ENCODE data around the gene CAMK1D. TPM values are rescaled to one million over a fixed set of nuclear protein-coding genes. Genes with fewer than 3 reads are reported as not detected.

Gene CAMK1D
- total and polyA plus RNA-seq, 2 of the 8 experiments (the other 6 are each of a cell fraction or from before 2014, with no cell fraction given), result 3.5 to 10.6 TPM

GRCh38 chr10:12781976-12782375, 432.6 kb downstream of the CAMK1D start:
- H3K56ac ChIP-seq (replicated peaks; ENCODE audit: insufficient read length, low read depth, low read length), result no peak overlapping the region
- no peak overlapping the region for H2BK20ac ChIP-seq (ENCODE audit: low read length)

More at GRCh38 chr10:12781976-12782375, 432.6 kb downstream of the CAMK1D start:
- DNase-seq (ENCODE audit: low read depth in 1 of 2, low spot score in 2 of 2) (no peak), FAIRE-seq (no peak)
- ChIA-PET CTCF (ENCODE audit: partially characterized antibody) (interaction anchor here (0.7 to 4.7 kb wide), 50 partner anchors 8 to 444 kb away, joined by 3 to 29 read pairs (median 5); partner anchors contain the start of gene OPTN), POLR2A (ENCODE audit: partially characterized antibody) (no interaction called here)
- no peak overlapping the region for H2AK5ac ChIP-seq (ENCODE audit: low read depth, low read length)
- H3K23ac ChIP-seq (ENCODE audit: insufficient read length), result no peak overlapping the region
- H4K20me1 ChIP-seq (replicated peaks in 1 of 2; ENCODE audit: control insufficient read depth in 1 of 2, insufficient read depth in 2 of 2, low read length in 2 of 2), result no peaks in the 10 kb centered on the region
- H2BK5ac ChIP-seq (ENCODE audit: low read depth, low read length), result no peak overlapping the region
- H3K4ac ChIP-seq (replicated peaks; ENCODE audit: insufficient read length, low read depth, low read length), result no peak overlapping the region
- H3K14ac ChIP-seq (ENCODE audit: insufficient read length), result no peak overlapping the region
- no peak overlapping the region for H4K91ac ChIP-seq (replicated peaks; ENCODE audit: insufficient read length, low read length)
- no peak overlapping the region for H3K27ac ChIP-seq (ENCODE audit: low read depth, low read length)
- H3K18ac ChIP-seq (ENCODE audit: extremely low read depth, low read length), result no peak overlapping the region
- no peak overlapping the region for H3K9ac ChIP-seq (replicated peaks in 1 of 4; ENCODE audit: extremely low read depth in 1 of 4, low read depth in 3 of 4, low read length in 3 of 4)
- H2BK15ac ChIP-seq (ENCODE audit: low read length), result no peak overlapping the region
- no peak overlapping the region for H2BK12ac ChIP-seq (ENCODE audit: low read depth, low read length)
- no peak overlapping the region for H4K5ac ChIP-seq (ENCODE audit: insufficient read length, low read depth, low read length)
- TF ChIP-seq KDM1A (IDR thresholded peaks at IDR 0.05; ENCODE audit: borderline replicate concordance, low read length) (no peak), CHD2 (IDR thresholded peaks at IDR 0.05; ENCODE audit: low read length) (no peak), SIRT6 (IDR thresholded peaks at IDR 0.05; ENCODE audit: low read length) (no peak), TAF7 (optimal IDR thresholded peaks at IDR 0.05; ENCODE audit: borderline replicate concordance, low read depth, low read length) (no peak), KDM4A (IDR thresholded peaks at IDR 0.05; ENCODE audit: low read depth, low read length, severe bottlenecking) (no peak), RNF2 (IDR thresholded peaks at IDR 0.05; ENCODE audit: borderline replicate concordance, low read depth, low read length, missing control alignments, poor library complexity, severe bottlenecking) (no peak), EZH2 (IDR thresholded peaks at IDR 0.05; ENCODE audit: low read depth, low read length, severe bottlenecking) (no peak), RFX5 (IDR thresholded peaks at IDR 0.05; ENCODE audit: borderline replicate concordance, low read depth, low read length) (no peak), YY1 (IDR thresholded peaks at IDR 0.05; ENCODE audit: low read depth, low read length) (no peak), BRCA1 (IDR thresholded peaks at IDR 0.05; ENCODE audit: low read depth, low read length) (no peak)
- H3K4me3 ChIP-seq (ENCODE audit: extremely low read depth in 1 of 4, insufficient read depth in 2 of 4, low read depth in 3 of 4, low read length in 4 of 4), result no peak overlapping the region
- WGBS, 2 experiments (ENCODE audit: extremely low coverage in 1 of 2, insufficient coverage in 1 of 2, insufficient read length in 1 of 2, insufficient replicate concordance in 2 of 2, low coverage in 1 of 2, low lambda C conversion rate in 2 of 2, missing lambda C conversion rate in 1 of 2), result 90% methylated on average over 1 of the region's 1 CpG; no CpG with 5 or more reads in 1 of the 2 experiments
- no peaks in the 10 kb centered on the region for H3K79me1 ChIP-seq (ENCODE audit: low read depth, low read length)
- H3K9me3 ChIP-seq (ENCODE audit: insufficient read depth in 2 of 2, low read depth in 1 of 2, low read length in 1 of 2), result no peaks in the 10 kb centered on the region
- no peaks in the 10 kb centered on the region for H3K23me2 ChIP-seq (ENCODE audit: low read depth, low read length)
- no peaks in the 10 kb centered on the region for H3K79me2 ChIP-seq (ENCODE audit: control insufficient read depth in 1 of 2, insufficient read depth in 2 of 2, low read length in 2 of 2)
- no peak overlapping the region for H3K4me2 ChIP-seq (ENCODE audit: insufficient read depth in 1 of 2, low read depth in 2 of 2, low read length in 2 of 2)
- H4K8ac ChIP-seq (ENCODE audit: extremely low read depth, insufficient read depth, low read length), result no peak overlapping the region
- no peak overlapping the region for H2AFZ ChIP-seq (ENCODE audit: low read length)
- no peaks in the 10 kb centered on the region for H3K27me3 ChIP-seq (replicated peaks in 1 of 4; ENCODE audit: control insufficient read depth in 3 of 4, extremely low read depth in 1 of 4, insufficient read depth in 3 of 4, low read length in 3 of 4)
- H3K36me3 ChIP-seq (ENCODE audit: control insufficient read depth in 2 of 4, insufficient read depth in 4 of 4, low read length in 3 of 4), result no peaks in the 10 kb centered on the region
- H2BK120ac ChIP-seq (replicated peaks; ENCODE audit: low read depth, low read length), result no peak overlapping the region
- H3K4me1 ChIP-seq (replicated peaks in 1 of 4; ENCODE audit: control insufficient read depth in 3 of 4, insufficient read depth in 4 of 4, low read length in 3 of 4), result no peaks in the 10 kb centered on the region

All from H1 (cell line).